ENCODE results near the gene VDAC2. TPM values are rescaled to one million over a fixed set of nuclear protein-coding genes. Genes with fewer than 3 reads are reported as not detected.

VDAC2 gene
- total RNA-seq, 1 donor from 2014 or later = 117 TPM

GRCh38 chr10:75247797-75248196, 37.2 kb downstream of the VDAC2 start:
- no peak for DNase-seq (ENCODE audit: low read depth in 2 of 2)

- DNase-seq (ENCODE audit: low read depth in 2 of 2) = no peak
Measured at GRCh38 chr10:75250934-75251333, 40.3 kb downstream of the VDAC2 start.

- no peak for DNase-seq (ENCODE audit: low read depth in 2 of 2)
Measured at GRCh38 chr10:75253281-75254220, 43.0 kb downstream of the VDAC2 start.

GRCh38 chr10:75254739-75255138, 44.1 kb downstream of the VDAC2 start:
- DNase-seq (ENCODE audit: low read depth in 2 of 2) = no peak

- DNase-seq (ENCODE audit: low read depth in 2 of 2) = no peak
Measured at GRCh38 chr10:75260990-75261389, 50.4 kb downstream of the VDAC2 start.

GRCh38 chr10:75261813-75262705, 51.5 kb downstream of the VDAC2 start:
- DNase-seq (ENCODE audit: low read depth in 2 of 2) = peak in 1 of 2 donors; percentile 26

GRCh38 chr10:75263806-75264205, 53.2 kb downstream of the VDAC2 start:
- no peak for DNase-seq (ENCODE audit: low read depth in 2 of 2)

- DNase-seq (ENCODE audit: low read depth in 2 of 2) = no peak
Measured at GRCh38 chr10:75265856-75266255, 55.3 kb downstream of the VDAC2 start.

- DNase-seq (ENCODE audit: low read depth in 2 of 2) = no peak
Measured at GRCh38 chr10:75266945-75267344, 56.3 kb downstream of the VDAC2 start.

- DNase-seq (ENCODE audit: low read depth in 2 of 2) = no peak
Measured at GRCh38 chr10:75269605-75270004, 59.0 kb downstream of the VDAC2 start.

- no peak for DNase-seq (ENCODE audit: low read depth in 2 of 2)
Measured at GRCh38 chr10:75272094-75272493, 61.5 kb downstream of the VDAC2 start.

- peak; percentile 31 to 56 for DNase-seq (ENCODE audit: low read depth in 2 of 2)
Measured at GRCh38 chr10:75272896-75273295, 62.3 kb downstream of the VDAC2 start.

- DNase-seq (ENCODE audit: low read depth in 2 of 2) = no peak
Measured at GRCh38 chr10:75276069-75276872, 65.7 kb downstream of the VDAC2 start.

- no peak for DNase-seq (ENCODE audit: low read depth in 2 of 2)
Measured at GRCh38 chr10:75280236-75280635, 69.6 kb downstream of the VDAC2 start.

Other genes with a start within 250 kb of the VDAC2 start
- gene SAMD8, start 99.1 kb upstream of the VDAC2 start, total RNA-seq = 19.6 and 25.8 TPM in 2 replicates
- gene COMTD1, start 25.2 kb downstream of the VDAC2 start, total RNA-seq = 13.9 and 16.5 TPM in 2 replicates
- gene ZNF503, start 191.0 kb downstream of the VDAC2 start, total RNA-seq = 0.87 and 0.99 TPM in 2 replicates
- gene LRMDA, start 220.8 kb downstream of the VDAC2 start, total RNA-seq = 8.1 and 17.3 TPM in 2 replicates